Effector memory CD8-positive, alpha-beta T cell (primary cell): ENCODE data around the gene SHISA7.

Source experiments
- ATAC-seq: fragments of 150-1000 bp; cut with Tn5 transposase; replicated peaks from 2 replicates; pipeline ENCODE4 v1.10.0; 2021; ENCODE audit warnings: mild to moderate bottlenecking, moderate library complexity
- DNase-seq, 3 experiments: peaks; one replicate each; pipeline ENCODE4 v3.0.0; 2021
- H3K27ac Mint-ChIP-seq, 2 donors: one replicate each; pipeline ENCODE4 v1.8.0; 2022; ENCODE audit warnings: mild to moderate bottlenecking in 2 of 2, mixed read lengths in 2 of 2, moderate library complexity in 2 of 2
- H3K27me3 Mint-ChIP-seq, 2 donors: one replicate each; pipeline ENCODE4 v1.8.0; 2022; ENCODE audit warnings: mixed read lengths in 2 of 2
- H3K36me3 Mint-ChIP-seq: one replicate; pipeline ENCODE4 v1.8.0; 2022; ENCODE audit warnings: mild to moderate bottlenecking, moderate library complexity, mixed read lengths; ENCODE audit not compliant: insufficient read depth
- H3K4me1 Mint-ChIP-seq, 2 donors: one replicate each; pipeline ENCODE4 v1.8.0; 2022; ENCODE audit warnings: low read depth in 2 of 2, mixed read lengths in 2 of 2
- H3K4me3 Mint-ChIP-seq, 2 donors: one replicate each; pipeline ENCODE4 v1.8.0; 2022; ENCODE audit warnings: mild to moderate bottlenecking in 2 of 2, mixed read lengths in 2 of 2, moderate library complexity in 2 of 2
- H3K9me3 Mint-ChIP-seq, 2 donors: one replicate each; pipeline ENCODE4 v1.8.0; 2022; ENCODE audit warnings: mixed read lengths in 2 of 2

The SHISA7 gene

GRCh38 chr19:55441692-55442321, 1.3 kb downstream of the SHISA7 start:
- Mint-ChIP-seq H3K4me3 (peak overlapping the region; percentile 16 to 36), H3K27ac (no peak overlapping the region)

GRCh38 chr19:55441319-55441691, 1.8 kb downstream of the SHISA7 start:
- no peak overlapping the region for H3K27ac Mint-ChIP-seq
- peaks cover 3% of the 10 kb centered on the region for H3K36me3 Mint-ChIP-seq
- ATAC-seq (no peak), DNase-seq (no peak)
- peaks cover 15 to 16% of the 10 kb centered on the region in 2 donors for H3K4me1 Mint-ChIP-seq
- peaks cover 83 to 86% of the 10 kb centered on the region in 2 donors for H3K27me3 Mint-ChIP-seq
- no peaks in the 10 kb centered on the region for H3K9me3 Mint-ChIP-seq
- H3K4me3 Mint-ChIP-seq, result peak overlapping the region; percentile 16 to 36

More at GRCh38 chr19:55441692-55442321, 1.3 kb downstream of the SHISA7 start:
- Mint-ChIP-seq H3K9me3 (no peaks in the 10 kb centered on the region), H3K4me1 (peaks cover 15 to 16% of the 10 kb centered on the region in 2 donors), H3K36me3 (peaks cover 3% of the 10 kb centered on the region), H3K27me3 (peaks cover 78 to 81% of the 10 kb centered on the region in 2 donors)
- no peak for DNase-seq
- no peak for ATAC-seq

- peaks cover 77 to 87% of the 10 kb centered on the region in 2 donors for H3K27me3 Mint-ChIP-seq
- no peaks in the 10 kb centered on the region for H3K9me3 Mint-ChIP-seq
- H3K27ac Mint-ChIP-seq, result no peak overlapping the region
- DNase-seq (no peak), ATAC-seq (peak; percentile 38)
- peaks cover 15 to 16% of the 10 kb centered on the region in 2 donors for H3K4me1 Mint-ChIP-seq
- peaks cover 3% of the 10 kb centered on the region for H3K36me3 Mint-ChIP-seq
- H3K4me3 Mint-ChIP-seq, result peak overlapping the region in 1 of 2 donors; percentile 13
Measured at GRCh38 chr19:55440411-55441105, 2.5 kb downstream of the SHISA7 start.

GRCh38 chr19:55439052-55439451, 4.0 kb downstream of the SHISA7 start:
- no peak overlapping the region for H3K27ac Mint-ChIP-seq
- H3K9me3 Mint-ChIP-seq, result no peaks in the 10 kb centered on the region
- peaks cover 62 to 74% of the 10 kb centered on the region in 2 donors for H3K27me3 Mint-ChIP-seq

GRCh38 chr19:55437410-55437809, 5.7 kb downstream of the SHISA7 start:
- Mint-ChIP-seq H3K9me3 (no peaks in the 10 kb centered on the region), H3K4me3 (no peak overlapping the region), H3K4me1 (peaks cover 11 to 16% of the 10 kb centered on the region in 2 donors), H3K27ac (no peak overlapping the region), H3K36me3 (peaks cover 3% of the 10 kb centered on the region), H3K27me3 (peaks cover 47 to 63% of the 10 kb centered on the region in 2 donors)
- ATAC-seq, result no peak
- DNase-seq, result no peak

More at GRCh38 chr19:55439052-55439451, 4.0 kb downstream of the SHISA7 start:
- Mint-ChIP-seq H3K36me3 (peaks cover 3% of the 10 kb centered on the region), H3K4me1 (peaks cover 15 to 16% of the 10 kb centered on the region in 2 donors), H3K4me3 (no peak overlapping the region)
- DNase-seq, result no peak
- ATAC-seq, result no peak

- DNase-seq (no peak), ATAC-seq (no peak)
- Mint-ChIP-seq H3K27ac (no peak overlapping the region), H3K27me3 (peaks cover 47 to 67% of the 10 kb centered on the region in 2 donors), H3K36me3 (peaks cover 3% of the 10 kb centered on the region), H3K9me3 (no peaks in the 10 kb centered on the region), H3K4me1 (peaks cover 11 to 16% of the 10 kb centered on the region in 2 donors), H3K4me3 (no peak overlapping the region)
Measured at GRCh38 chr19:55436847-55437246, 6.3 kb downstream of the SHISA7 start.

GRCh38 chr19:55435020-55435419, 8.1 kb downstream of the SHISA7 start:
- peaks cover under 1 to 5% of the 10 kb centered on the region in 2 donors for H3K4me1 Mint-ChIP-seq
- DNase-seq, result no peak
- H3K4me3 Mint-ChIP-seq, result no peak overlapping the region
- peaks cover 3% of the 10 kb centered on the region for H3K36me3 Mint-ChIP-seq
- no peak overlapping the region for H3K27ac Mint-ChIP-seq
- no peaks in the 10 kb centered on the region for H3K9me3 Mint-ChIP-seq
- H3K27me3 Mint-ChIP-seq, result peaks cover 43 to 67% of the 10 kb centered on the region in 2 donors
- no peak for ATAC-seq

- H3K9me3 Mint-ChIP-seq, result no peaks in the 10 kb centered on the region
- H3K36me3 Mint-ChIP-seq, result peaks cover 3% of the 10 kb centered on the region
- DNase-seq (no peak), ATAC-seq (no peak)
- H3K27ac Mint-ChIP-seq, result no peak overlapping the region
- H3K27me3 Mint-ChIP-seq, result peaks cover 43 to 67% of the 10 kb centered on the region in 2 donors
- peaks cover 0 to 5% of the 10 kb centered on the region in 2 donors for H3K4me1 Mint-ChIP-seq
- H3K4me3 Mint-ChIP-seq, result no peak overlapping the region
Measured at GRCh38 chr19:55434356-55434919, 8.7 kb downstream of the SHISA7 start.

GRCh38 chr19:55433292-55433691, 9.8 kb downstream of the SHISA7 start:
- ATAC-seq (no peak), DNase-seq (no peak)
- peaks cover 41 to 67% of the 10 kb centered on the region in 2 donors for H3K27me3 Mint-ChIP-seq
- H3K4me1 Mint-ChIP-seq, result peaks cover 0 to 5% of the 10 kb centered on the region in 2 donors
- no peak overlapping the region for H3K4me3 Mint-ChIP-seq
- H3K36me3 Mint-ChIP-seq, result no peaks in the 10 kb centered on the region
- no peaks in the 10 kb centered on the region for H3K9me3 Mint-ChIP-seq
- H3K27ac Mint-ChIP-seq, result no peak overlapping the region

- peaks cover 38 to 67% of the 10 kb centered on the region in 2 donors for H3K27me3 Mint-ChIP-seq
- H3K4me1 Mint-ChIP-seq, result peaks cover 0 to 5% of the 10 kb centered on the region in 2 donors
- H3K27ac Mint-ChIP-seq, result no peak overlapping the region
- H3K36me3 Mint-ChIP-seq, result no peaks in the 10 kb centered on the region
- ATAC-seq (no peak), DNase-seq (no peak)
- H3K4me3 Mint-ChIP-seq, result no peak overlapping the region
- no peaks in the 10 kb centered on the region for H3K9me3 Mint-ChIP-seq
Measured at GRCh38 chr19:55432241-55432959, 10.7 kb downstream of the SHISA7 start.

- no peaks in the 10 kb centered on the region for H3K4me1 Mint-ChIP-seq
- H3K27ac Mint-ChIP-seq, result no peak overlapping the region
- DNase-seq (no peak), ATAC-seq (no peak)
- H3K36me3 Mint-ChIP-seq, result no peaks in the 10 kb centered on the region
- H3K4me3 Mint-ChIP-seq, result no peak overlapping the region
- no peaks in the 10 kb centered on the region for H3K9me3 Mint-ChIP-seq
- peaks cover 28 to 61% of the 10 kb centered on the region in 2 donors for H3K27me3 Mint-ChIP-seq
Measured at GRCh38 chr19:55431183-55431582, 11.9 kb downstream of the SHISA7 start.

GRCh38 chr19:55426042-55426441, 17.1 kb downstream of the SHISA7 start:
- Mint-ChIP-seq H3K27me3 (peaks cover 39 to 63% of the 10 kb centered on the region in 2 donors), H3K4me3 (no peak overlapping the region)
- no peak for ATAC-seq

GRCh38 chr19:55424518-55424917, 18.6 kb downstream of the SHISA7 start:
- no peak for DNase-seq
- Mint-ChIP-seq H3K36me3 (peaks cover 4% of the 10 kb centered on the region), H3K4me3 (no peak overlapping the region), H3K27ac (no peak overlapping the region), H3K27me3 (peaks cover 27 to 56% of the 10 kb centered on the region in 2 donors), H3K9me3 (no peaks in the 10 kb centered on the region), H3K4me1 (peaks cover 7% of the 10 kb centered on the region in 2 donors)
- ATAC-seq, result no peak

More at GRCh38 chr19:55426042-55426441, 17.1 kb downstream of the SHISA7 start:
- DNase-seq, result no peak
- Mint-ChIP-seq H3K4me1 (peaks cover 7% of the 10 kb centered on the region in 2 donors), H3K9me3 (no peaks in the 10 kb centered on the region), H3K27ac (no peak overlapping the region), H3K36me3 (peaks cover 4% of the 10 kb centered on the region)
